Left lung (tissue), 10 donors: ENCODE measurements around the gene TRIM46. TPM values are rescaled to one million over a fixed set of nuclear protein-coding genes. Genes with fewer than 3 reads are reported as not detected.

ENCODE experiments used
- ATAC-seq: fragments of 200-7000 bp; cut with Tn5 transposase; one replicate; pipeline ENCODE4 v1.9.1; 2020; ENCODE audit warnings: moderate library complexity
- DNase-seq, 4 donors: peaks; one replicate each; pipeline ENCODE4 v3.0.0-alpha.2; 2013 to 2020
- H3K27ac ChIP-seq, 2 donors: fragments of 200-600 bp; sonication (generic) in 1 of 2; one replicate each; pipeline versions ENCODE4 v1.5.0 to v1.8.0; 2020 to 2021
- H3K27me3 ChIP-seq, 2 donors: fragments of 200-600 bp; sonication (generic) in 1 of 2; one replicate each; pipeline versions ENCODE4 v1.5.0 to v1.8.0; 2020 to 2021
- H3K36me3 ChIP-seq, 2 donors: fragments of 200-600 bp; sonication (generic) in 1 of 2; one replicate each; pipeline versions ENCODE4 v1.5.0 to v1.8.0; 2020 to 2021
- H3K4me1 ChIP-seq, 2 donors: fragments of 200-600 bp; one replicate each; pipeline ENCODE4 v1.8.0; 2021
- H3K4me3 ChIP-seq, 2 donors: fragments of 200-600 bp; sonication (generic) in 1 of 2; one replicate each; pipeline versions ENCODE4 v1.5.0 to v1.8.0; 2020 to 2021; ENCODE audit warnings: mild to moderate bottlenecking in 1 of 2
- H3K9me3 ChIP-seq, 2 donors: fragments of 200-600 bp; sonication (generic) in 1 of 2; one replicate each; pipeline versions ENCODE4 v1.5.0 to v1.8.0; 2020 to 2021
- CTCF ChIP-seq, 2 donors: fragments of 200-600 bp; sonication (generic) in 1 of 2; IDR thresholded peaks; one replicate each; pipeline versions ENCODE4 v1.5.0 to v1.8.0; 2021; ENCODE audit warnings: antibody characterized with exemption in 2 of 2
- intact Hi-C, 2 donors: fragments of 100-400 bp; cut with DNase I; formaldehyde crosslinking; loops; one replicate each; pipeline versions ENCODE4 v1.11.2 to v1.14.2; 2022
- polyA plus RNA-seq, 6 donors: library from polyadenylated mRNA; unstranded; fragments of 120-200 nt; gene quantifications; one replicate each; pipeline ENCODE4 v1.2.1, GENCODE V29; 2013; ENCODE audit not compliant: insufficient read length in 6 of 6
- total RNA-seq, 2 donors: library from RNA; stranded (reverse); fragmentation: NEBNext Ultra II Directional; extraction: Animal tissue kit (Norgen Biotek cat#: 25700); gene quantifications; one replicate each; pipeline ENCODE4 v1.2.1, GENCODE V29; 2021
- donor health status: DM: no; HTN: yes; CAD: no.
- donor health status: DM: no; HTN: no; CAD: no.

Gene TRIM46
- total and polyA plus RNA-seq, 8 donors, result 0.45 to 6.2 (median 4.2) TPM

GRCh38 chr1:155176544-155177071, 3.0 kb downstream of the TRIM46 start:
- Histone ChIP-seq H3K4me1 (peaks cover 11 to 60% of the 10 kb centered on the region in 2 donors), H3K36me3 (no peaks in the 10 kb centered on the region), H3K27ac (peak overlapping the region; percentile 15 to 24), H3K9me3 (no peaks in the 10 kb centered on the region), H3K4me3 (no peak overlapping the region), H3K27me3 (peaks cover 0 to 19% of the 10 kb centered on the region in 2 donors)
- DNase-seq, result peak in 3 of 4 donors; percentile 83 to 92 (median 86)
- ATAC-seq, result peak; percentile 73
- TF ChIP-seq CTCF (IDR thresholded peaks at IDR 0.05), result peak; percentile 96 to 98
- intact Hi-C loops, result no loop called here

- no peak for TF ChIP-seq CTCF (IDR thresholded peaks at IDR 0.05)
- Histone ChIP-seq H3K36me3 (no peaks in the 10 kb centered on the region), H3K4me1 (peaks cover 7 to 53% of the 10 kb centered on the region in 2 donors), H3K27me3 (peaks cover 0 to 19% of the 10 kb centered on the region in 2 donors), H3K9me3 (no peaks in the 10 kb centered on the region), H3K4me3 (no peak overlapping the region), H3K27ac (peak overlapping the region; percentile 15 to 24)
- ATAC-seq, result peak; percentile 37
- intact Hi-C loops, result no loop called here
- DNase-seq, result peak in 1 of 4 donors; percentile 60
Measured at GRCh38 chr1:155177192-155177917, 3.7 kb downstream of the TRIM46 start.

GRCh38 chr1:155177918-155178281, 4.3 kb downstream of the TRIM46 start:
- Histone ChIP-seq H3K4me3 (peak overlapping the region in 1 of 2 donors; percentile 21), H3K27me3 (peaks cover 0 to 19% of the 10 kb centered on the region in 2 donors), H3K27ac (no peak overlapping the region), H3K36me3 (no peaks in the 10 kb centered on the region), H3K4me1 (peaks cover 5 to 49% of the 10 kb centered on the region in 2 donors), H3K9me3 (no peaks in the 10 kb centered on the region)
- DNase-seq (no peak), ATAC-seq (no peak)
- intact Hi-C loops, result no loop called here
- no peak for TF ChIP-seq CTCF (IDR thresholded peaks at IDR 0.05)

- no peaks in the 10 kb centered on the region for H3K36me3 ChIP-seq
- H3K27me3 ChIP-seq, result peaks cover 0 to 19% of the 10 kb centered on the region in 2 donors
- TF ChIP-seq CTCF (IDR thresholded peaks at IDR 0.05), result no peak
- H3K4me3 ChIP-seq, result peak overlapping the region in 1 of 2 donors; percentile 21
- ATAC-seq (no peak), DNase-seq (peak in 1 of 4 donors; percentile 74)
- no peaks in the 10 kb centered on the region for H3K9me3 ChIP-seq
- H3K4me1 ChIP-seq, result peaks cover 5 to 45% of the 10 kb centered on the region in 2 donors
- intact Hi-C loops, result no loop called here
- H3K27ac ChIP-seq, result no peak overlapping the region
Measured at GRCh38 chr1:155178441-155179111, 4.9 kb downstream of the TRIM46 start.
